ENCODE results near the gene ZNF740.
"Not testable (repeated sequence)": the region's sequence is repeated elsewhere in the genome, so short reads cannot be mapped to it uniquely, and the experiment has no call there.

Gene ZNF740, protein sequence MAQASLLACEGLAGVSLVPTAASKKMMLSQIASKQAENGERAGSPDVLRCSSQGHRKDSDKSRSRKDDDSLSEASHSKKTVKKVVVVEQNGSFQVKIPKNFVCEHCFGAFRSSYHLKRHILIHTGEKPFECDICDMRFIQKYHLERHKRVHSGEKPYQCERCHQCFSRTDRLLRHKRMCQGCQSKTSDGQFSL

DNA sequence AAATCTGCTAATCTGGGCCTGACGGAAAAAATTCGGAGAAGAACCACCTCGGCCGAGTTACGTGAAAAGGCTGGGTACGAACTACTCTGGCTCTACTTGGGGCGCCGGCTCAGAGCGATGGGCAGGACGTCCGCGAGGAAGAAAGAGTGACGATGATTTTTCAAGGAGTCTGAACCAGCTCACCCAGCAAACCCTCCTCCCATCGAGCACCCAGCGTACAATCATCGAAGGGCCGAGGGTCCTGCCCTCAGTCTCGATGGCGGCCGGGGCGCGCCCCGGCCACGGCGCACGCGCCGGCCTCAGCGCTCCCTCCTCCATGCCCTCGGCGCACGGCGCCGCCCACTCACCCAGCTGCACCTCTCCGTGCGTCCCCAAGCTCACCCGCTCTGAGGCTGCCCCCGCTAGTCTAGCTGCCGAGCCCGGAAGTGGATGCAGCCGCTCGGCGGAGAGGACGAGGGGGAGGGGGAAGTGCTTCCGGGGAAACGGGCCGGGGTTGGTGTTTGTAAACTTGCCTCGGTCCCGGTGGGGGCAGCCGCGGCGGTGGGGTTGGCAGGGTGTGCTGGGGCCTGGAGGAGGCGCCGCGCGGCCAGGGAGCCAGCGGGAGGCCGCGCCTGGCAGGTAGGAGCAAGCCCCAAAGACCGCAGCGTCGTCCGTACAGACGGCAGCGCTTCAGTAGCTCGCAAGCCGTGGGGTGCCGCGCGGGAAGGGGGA lies at the start of gene ZNF740, which contains the start of gene CSAD:
ZNF740 (plus strand) TSS at position 503 of the 711 bp plus-strand sequence. CDS start 1,262 bp downstream, outside the sequence.
CSAD (minus strand) TSS at position 706 of the 711 bp plus-strand sequence. CDS start 7,455 bp downstream, outside the sequence.
- DNase-seq, result peak; percentile 100
- in situ Hi-C loops (cut with HindIII; ENCODE audit: low pct_ligation_motif_present, low pct_unique_long_range_greater_than_20kb, low sequenced_read_pairs), result no loop called here

DNA sequence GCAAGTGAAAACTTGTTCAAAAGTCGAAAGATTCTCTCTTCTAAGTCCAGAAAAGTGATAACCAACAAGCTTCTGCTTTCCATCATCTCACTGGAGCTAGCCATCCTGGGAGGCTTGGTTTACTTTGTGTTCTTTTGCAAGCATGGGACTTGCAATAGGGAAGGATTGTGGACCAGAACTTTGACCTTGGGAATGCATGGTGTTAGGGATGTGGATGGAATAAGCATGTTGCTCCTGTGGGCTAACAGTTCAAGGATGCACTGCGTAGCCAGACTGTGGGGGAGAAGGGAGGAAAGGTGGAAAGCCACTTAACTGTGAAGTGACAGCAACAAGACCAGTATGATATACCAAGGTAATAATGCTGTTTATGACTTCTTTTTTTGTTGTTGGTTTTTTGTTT lies 48.7 kb upstream of the ZNF740 start:
- no peak for DNase-seq
- in situ Hi-C loops (cut with HindIII; ENCODE audit: low pct_ligation_motif_present, low pct_unique_long_range_greater_than_20kb, low sequenced_read_pairs), result no loop called here

DNA sequence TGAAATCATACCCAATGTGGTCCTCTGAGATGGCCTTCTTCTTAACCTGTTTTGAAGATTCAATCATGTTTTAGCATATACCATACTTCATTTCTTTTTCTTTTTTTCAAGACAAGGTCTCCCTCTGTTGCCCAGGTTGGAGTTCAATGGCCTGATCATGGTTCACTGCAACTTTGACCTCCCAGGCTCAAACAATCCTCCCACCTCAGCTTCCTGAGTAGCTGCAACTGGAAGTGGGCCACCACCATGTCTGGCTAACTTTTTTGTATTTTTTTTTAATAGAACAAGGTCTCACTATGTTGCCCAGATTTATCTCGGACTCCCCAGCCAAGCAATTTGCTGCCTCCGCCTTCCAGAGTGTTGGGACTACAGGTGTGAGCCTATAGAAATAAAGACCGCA lies 46.8 kb upstream of the ZNF740 start:
- in situ Hi-C loops (cut with HindIII; ENCODE audit: low pct_ligation_motif_present, low pct_unique_long_range_greater_than_20kb, low sequenced_read_pairs), result no loop called here

DNA sequence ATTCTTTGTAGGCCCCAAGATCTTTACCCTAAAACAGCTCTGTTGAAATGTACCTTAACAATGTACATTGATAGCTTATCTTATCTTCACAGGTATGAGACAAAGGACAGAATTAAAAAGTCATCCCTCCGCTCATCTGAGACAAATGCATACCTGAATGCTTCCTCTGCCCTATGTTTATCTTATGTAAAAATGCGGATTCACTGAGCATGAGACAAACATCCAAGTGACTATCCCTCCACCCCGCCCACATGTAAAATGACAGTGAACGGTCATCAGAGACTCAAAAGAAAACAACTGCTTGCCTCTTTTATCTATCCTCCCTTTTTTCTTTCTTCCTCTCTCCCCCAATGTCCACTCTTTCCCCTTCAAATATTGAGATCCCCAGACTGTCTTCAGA lies 37.2 kb upstream of the ZNF740 start:
- DNase-seq, result no peak
- in situ Hi-C loops (cut with HindIII; ENCODE audit: low pct_ligation_motif_present, low pct_unique_long_range_greater_than_20kb, low sequenced_read_pairs), result no loop called here

More for the DNA sequence above, 46.8 kb upstream of the ZNF740 start:
- no peak for DNase-seq

DNA sequence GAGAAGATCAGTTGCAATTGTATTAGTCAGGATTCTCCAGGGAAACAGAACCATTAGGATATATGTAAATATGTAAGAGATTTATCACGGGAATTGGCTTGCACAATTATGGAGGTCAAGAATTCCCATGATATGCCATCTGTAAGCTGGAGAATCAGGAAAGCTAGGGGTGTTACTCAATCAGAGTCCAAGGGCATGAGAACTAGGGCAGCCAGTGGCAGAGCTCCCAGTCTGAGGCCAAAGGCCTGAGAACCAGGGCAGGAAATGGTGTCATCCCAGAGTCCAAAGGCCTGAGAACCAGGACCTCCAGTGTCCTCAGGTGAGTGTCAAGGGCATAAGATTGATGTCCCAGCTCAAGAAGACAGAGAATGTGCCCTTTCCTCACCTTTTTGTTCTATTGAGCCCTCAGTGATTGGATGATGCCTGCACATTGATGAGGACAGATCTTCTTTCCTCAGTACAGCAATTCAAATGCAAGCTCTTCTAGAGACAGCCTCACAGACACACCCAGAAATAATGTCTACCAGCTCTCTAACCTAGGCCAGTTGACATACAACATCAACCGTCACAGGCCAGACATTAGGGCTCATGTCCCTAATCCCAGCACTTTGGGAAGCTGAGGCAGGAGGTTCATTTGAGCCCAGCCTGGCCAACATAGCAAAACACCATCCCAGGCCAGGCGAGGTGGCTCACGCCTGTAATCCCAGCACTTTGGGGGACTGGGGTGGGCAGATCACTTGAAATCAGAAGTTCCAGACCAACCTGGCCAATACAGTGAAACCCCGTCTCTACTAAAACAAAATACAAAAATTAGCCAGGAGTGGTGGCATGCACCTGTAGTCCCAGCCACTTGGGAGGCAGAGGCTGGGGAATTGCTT lies 34.9 kb upstream of the ZNF740 start:
- no peak for DNase-seq
- in situ Hi-C loops (cut with HindIII; ENCODE audit: low pct_ligation_motif_present, low pct_unique_long_range_greater_than_20kb, low sequenced_read_pairs), result no loop called here

DNA sequence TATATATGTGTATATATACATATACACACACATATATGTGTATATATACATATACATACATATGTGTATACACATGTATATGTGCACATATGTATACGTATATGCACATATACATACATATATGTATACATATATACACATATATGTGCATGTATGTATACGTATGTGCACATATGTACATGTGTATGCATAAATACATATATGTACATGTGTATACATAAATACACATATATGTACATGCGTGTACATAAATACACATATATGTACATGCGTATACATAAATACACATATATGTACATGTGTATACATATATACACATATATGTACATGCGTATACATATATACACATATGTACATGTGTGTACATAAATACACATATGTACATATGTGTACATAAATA lies 33.3 kb upstream of the ZNF740 start:
- no peak for DNase-seq
- in situ Hi-C loops (cut with HindIII; ENCODE audit: low pct_ligation_motif_present, low pct_unique_long_range_greater_than_20kb, low sequenced_read_pairs), result no loop called here

DNA sequence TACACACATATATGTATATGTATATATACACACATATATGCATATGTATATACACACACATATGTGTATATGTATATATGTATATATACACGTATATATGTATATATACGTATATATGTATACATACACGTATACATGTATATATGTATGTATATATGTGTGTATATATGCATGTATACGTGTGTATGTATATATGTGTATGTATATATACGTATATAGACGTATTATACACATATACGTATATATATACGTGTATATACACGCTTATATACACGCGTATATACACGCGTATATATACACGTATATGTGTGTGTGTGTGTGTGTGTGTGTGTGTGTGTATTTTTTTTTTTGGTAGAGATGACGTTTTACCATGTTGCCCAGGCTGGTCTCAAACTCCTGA lies 32.9 kb upstream of the ZNF740 start:
- in situ Hi-C loops (cut with HindIII; ENCODE audit: low pct_ligation_motif_present, low pct_unique_long_range_greater_than_20kb, low sequenced_read_pairs), result no loop called here
- DNase-seq, result no peak

DNA sequence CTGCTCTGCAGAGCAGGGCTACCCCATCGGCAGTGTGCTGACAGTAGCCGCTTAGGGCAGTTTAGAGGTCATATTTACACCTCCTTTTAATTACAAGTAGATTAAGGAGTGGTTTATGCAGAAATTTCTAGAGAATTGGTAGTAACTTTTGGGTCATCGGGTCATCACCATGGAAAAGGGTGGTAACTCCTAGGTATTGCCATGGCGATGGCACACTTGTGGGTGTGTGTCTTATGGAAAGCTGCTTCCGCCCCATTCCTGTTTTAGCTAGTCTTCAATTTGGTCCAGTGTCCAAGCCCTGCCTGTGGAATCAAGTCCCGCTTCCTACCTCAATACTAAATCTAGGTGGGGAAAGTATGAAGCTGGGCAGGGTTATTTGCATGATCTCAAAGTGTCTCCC lies 29.5 kb upstream of the ZNF740 start:
- no peak for DNase-seq
- in situ Hi-C loops (cut with HindIII; ENCODE audit: low pct_ligation_motif_present, low pct_unique_long_range_greater_than_20kb, low sequenced_read_pairs), result no loop called here

DNA sequence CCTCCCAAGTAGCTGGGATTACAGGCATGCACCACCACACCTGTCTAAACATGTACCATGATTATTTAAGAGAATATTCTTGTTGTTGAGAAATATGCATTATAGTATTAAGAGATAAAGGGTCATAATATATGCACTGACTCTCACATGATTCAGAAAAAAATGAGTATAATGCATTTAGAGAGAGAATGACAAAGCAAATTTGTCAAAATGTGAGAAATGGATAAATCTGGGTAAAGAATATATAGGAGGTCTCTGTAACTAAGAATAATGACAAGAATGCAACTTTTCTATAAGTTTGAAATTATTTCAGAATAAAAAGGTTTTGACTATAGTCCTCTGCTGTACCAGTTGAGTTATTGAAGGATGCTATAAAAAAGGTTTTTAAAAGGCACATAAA lies 28.1 kb upstream of the ZNF740 start:
- in situ Hi-C loops (cut with HindIII; ENCODE audit: low pct_ligation_motif_present, low pct_unique_long_range_greater_than_20kb, low sequenced_read_pairs), result no loop called here

DNA sequence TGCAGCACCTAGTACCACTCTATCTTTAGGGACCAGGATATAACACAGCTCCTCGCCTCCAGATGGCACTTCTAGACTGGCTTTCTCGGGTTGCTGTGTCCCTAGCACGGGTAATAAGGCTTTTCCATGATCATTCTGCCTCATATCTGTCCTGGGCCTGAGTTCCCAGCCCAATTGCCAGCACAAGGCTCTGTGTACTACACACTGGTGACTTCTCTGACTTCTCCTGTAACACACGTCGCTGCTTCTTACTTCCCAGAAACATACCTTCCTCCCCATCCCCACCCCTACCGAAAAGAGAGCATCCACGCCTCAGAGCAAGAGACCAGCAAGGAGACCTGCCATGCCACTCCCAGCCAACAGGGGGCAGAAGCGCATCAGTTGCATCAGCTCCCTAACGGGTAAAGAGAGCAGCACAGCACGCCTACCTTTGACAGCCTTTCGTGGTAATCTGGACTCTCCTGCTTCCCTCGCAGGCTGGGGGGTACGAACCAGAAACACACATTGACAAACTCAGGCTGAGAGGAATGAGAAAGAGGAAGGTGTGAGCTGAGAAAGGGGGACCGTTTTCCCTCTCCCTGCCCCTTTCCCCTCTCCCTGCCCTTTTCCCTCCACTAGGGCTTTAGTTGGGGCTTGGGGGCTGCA lies 21.2 kb upstream of the ZNF740 start:
- in situ Hi-C loops (cut with HindIII; ENCODE audit: low pct_ligation_motif_present, low pct_unique_long_range_greater_than_20kb, low sequenced_read_pairs), result no loop called here
- DNase-seq, result peak; percentile 87

More for the DNA sequence above, 28.1 kb upstream of the ZNF740 start:
- DNase-seq, result no peak

DNA sequence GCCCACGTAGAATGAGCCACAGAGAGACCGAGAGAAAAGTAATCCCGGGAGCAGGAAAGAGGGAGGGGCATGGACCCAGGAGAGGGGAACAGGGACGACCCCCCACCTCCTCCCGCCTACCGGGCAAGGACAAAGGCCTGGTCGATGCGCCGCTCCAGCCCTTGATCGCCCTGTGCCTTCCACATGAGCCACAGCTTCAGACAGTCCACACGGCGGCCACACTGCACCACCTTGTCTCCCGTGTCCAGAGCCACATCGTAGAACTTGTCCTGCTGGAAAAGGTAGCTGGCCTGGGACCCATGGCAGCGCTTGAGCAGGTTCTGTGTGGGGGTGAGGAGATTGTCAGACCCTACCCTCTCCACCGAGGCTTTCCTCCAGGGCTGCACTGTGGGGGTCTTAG lies 20.5 kb upstream of the ZNF740 start:
- DNase-seq, result no peak

DNA sequence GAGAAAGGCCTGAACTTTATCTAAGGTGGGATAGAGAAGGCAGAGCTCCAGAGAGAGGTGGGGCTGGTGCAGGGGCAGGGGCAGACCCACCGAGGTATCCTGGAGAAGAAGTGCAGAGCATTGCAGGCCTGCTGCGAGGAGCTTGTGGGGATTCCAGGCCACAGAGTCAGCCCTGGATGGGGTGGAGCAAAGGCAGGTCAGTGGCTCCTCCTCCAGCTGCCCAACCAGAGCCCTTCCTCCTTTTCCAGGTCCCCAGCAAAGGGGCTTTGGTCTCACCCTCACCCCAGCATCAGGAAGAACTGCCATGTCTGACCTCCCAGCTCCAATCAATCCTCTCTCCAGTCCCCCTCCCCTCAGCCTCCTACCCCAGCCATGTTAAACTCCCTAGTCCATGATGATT lies 19.8 kb upstream of the ZNF740 start:
- in situ Hi-C loops (cut with HindIII; ENCODE audit: low pct_ligation_motif_present, low pct_unique_long_range_greater_than_20kb, low sequenced_read_pairs), result no loop called here
- DNase-seq, result no peak

More for the DNA sequence above, 20.5 kb upstream of the ZNF740 start:
- in situ Hi-C loops (cut with HindIII; ENCODE audit: low pct_ligation_motif_present, low pct_unique_long_range_greater_than_20kb, low sequenced_read_pairs), result no loop called here

DNA sequence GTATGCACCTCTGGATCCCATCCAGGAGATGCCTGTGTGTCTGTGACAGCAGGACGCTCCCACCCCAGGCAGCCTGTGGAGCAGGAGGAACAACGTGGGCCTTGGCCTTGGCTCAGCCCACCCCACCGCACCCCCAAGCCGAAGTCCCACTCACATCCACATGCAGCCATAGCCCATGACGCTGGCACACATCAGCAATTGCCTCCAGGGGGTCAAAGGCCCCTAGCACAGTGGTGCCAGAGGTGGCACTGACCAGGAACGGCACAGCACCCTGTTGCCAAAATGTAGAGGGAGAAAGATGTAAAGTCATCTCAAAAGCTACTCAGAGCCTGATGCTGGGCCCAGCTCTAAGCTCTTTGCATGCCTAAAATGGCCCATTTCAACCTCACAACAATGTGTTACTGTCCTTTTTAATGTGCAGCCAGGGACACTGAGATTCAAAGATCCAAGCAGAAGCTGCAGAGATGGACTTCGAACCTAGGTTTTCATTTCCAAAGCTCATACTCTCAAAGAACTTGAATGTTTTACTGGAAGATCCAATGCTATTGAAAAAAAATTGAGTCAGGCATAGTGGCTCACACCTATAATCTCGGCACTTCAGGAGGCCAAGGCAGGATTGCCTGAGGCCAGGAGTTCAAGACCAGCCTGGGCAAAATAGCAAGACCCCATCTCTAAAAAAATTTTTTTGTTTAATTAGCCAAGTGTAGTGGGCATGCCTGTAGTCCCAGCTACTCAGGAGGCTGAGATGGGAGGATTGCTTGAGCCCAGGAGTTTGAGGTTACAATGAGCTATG lies 19.2 kb upstream of the ZNF740 start:
- in situ Hi-C loops (cut with HindIII; ENCODE audit: low pct_ligation_motif_present, low pct_unique_long_range_greater_than_20kb, low sequenced_read_pairs), result no loop called here
- DNase-seq, result no peak

DNA sequence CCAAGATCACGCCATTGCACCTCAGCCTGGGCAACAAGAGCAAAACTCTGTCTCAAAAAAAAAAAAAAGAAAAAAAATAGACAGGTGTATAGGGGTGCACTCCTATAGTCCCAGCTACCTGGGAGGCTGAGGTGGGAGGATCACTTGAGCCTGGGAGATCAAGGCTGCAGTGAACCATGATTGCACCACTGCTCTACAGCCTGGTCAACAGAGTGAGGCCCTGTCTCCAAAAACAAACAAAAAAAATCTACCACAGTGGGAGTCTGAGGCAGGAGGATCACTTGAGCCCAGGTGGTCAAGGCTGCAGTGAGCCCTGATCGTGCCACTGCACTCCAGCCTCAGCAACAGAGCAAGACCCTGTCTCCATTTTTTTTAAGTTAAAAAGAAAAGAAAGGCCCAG lies 17.5 kb upstream of the ZNF740 start:
- in situ Hi-C loops (cut with HindIII; ENCODE audit: low pct_ligation_motif_present, low pct_unique_long_range_greater_than_20kb, low sequenced_read_pairs); DNase-seq: not testable (repeated sequence)

DNA sequence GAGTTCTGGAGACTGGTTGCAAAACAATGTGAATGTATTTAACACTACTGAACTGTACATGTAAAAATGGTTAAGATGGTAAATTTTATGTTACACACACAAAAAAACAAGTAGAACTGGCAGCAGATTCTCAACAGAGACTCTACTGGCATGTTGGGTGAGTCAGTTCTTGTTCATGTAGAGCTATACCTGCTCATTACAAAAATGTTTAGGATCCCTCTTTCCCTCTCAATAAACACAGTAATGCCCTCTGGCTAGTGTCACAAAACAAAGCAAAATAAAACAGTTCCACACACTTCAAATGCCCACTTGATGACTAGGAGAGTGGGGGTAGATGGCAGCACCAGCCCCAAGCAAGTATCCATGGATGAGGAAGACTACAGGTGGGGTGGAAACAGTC lies 13.7 kb upstream of the ZNF740 start:
- in situ Hi-C loops (cut with HindIII; ENCODE audit: low pct_ligation_motif_present, low pct_unique_long_range_greater_than_20kb, low sequenced_read_pairs), result no loop called here
- no peak for DNase-seq

DNA sequence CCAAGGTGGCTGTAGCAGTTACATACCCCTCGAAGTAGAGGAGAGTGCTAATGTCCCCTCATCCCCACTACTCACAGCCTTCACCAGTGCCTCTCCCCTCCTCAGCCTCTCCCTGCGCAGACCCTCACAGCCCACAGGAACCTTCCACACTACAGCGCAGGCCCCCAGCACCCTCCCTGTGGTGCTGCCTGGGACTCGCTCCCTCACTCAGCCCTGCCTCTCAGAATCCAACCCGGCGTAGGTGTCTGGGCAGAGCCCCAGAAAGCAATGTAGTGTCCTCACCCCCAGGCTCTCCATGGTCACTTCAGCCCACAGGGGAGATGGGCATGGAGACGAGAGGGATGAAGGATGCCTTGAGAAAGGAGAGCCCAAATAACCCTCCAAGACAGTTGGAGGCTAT lies 10.9 kb upstream of the ZNF740 start:
- DNase-seq, result no peak
- in situ Hi-C loops (cut with HindIII; ENCODE audit: low pct_ligation_motif_present, low pct_unique_long_range_greater_than_20kb, low sequenced_read_pairs), result no loop called here

DNA sequence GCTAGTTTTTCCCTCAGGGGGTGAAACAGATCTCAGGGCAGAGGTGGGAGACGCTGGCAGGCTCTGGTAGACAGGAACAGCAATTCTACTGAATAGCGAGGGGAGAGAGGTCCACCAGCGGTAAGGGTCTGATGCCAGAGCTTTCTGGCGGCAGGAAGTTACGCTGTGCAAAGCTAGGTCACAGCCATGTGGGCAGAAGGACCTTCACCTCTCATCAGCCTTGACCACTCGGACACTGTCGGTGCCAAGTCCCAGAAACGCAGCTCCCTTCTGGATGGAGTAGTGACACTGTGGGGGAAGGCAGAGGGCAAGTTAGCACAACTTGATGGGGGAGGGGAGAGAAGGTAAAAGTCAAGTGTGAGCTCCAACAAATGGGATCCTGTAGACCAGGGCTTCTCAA lies 10.3 kb upstream of the ZNF740 start:
- no peak for DNase-seq

More for the DNA sequence above, 10.3 kb upstream of the ZNF740 start:
- in situ Hi-C loops (cut with HindIII; ENCODE audit: low pct_ligation_motif_present, low pct_unique_long_range_greater_than_20kb, low sequenced_read_pairs), result no loop called here
